ENCODE measurements around the gene EVI2B.
"Not testable (repeated sequence)": the region's sequence is repeated elsewhere in the genome, so short reads cannot be mapped to it uniquely, and the experiment has no call there.

The EVI2B gene, protein sequence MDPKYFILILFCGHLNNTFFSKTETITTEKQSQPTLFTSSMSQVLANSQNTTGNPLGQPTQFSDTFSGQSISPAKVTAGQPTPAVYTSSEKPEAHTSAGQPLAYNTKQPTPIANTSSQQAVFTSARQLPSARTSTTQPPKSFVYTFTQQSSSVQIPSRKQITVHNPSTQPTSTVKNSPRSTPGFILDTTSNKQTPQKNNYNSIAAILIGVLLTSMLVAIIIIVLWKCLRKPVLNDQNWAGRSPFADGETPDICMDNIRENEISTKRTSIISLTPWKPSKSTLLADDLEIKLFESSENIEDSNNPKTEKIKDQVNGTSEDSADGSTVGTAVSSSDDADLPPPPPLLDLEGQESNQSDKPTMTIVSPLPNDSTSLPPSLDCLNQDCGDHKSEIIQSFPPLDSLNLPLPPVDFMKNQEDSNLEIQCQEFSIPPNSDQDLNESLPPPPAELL

DNA sequence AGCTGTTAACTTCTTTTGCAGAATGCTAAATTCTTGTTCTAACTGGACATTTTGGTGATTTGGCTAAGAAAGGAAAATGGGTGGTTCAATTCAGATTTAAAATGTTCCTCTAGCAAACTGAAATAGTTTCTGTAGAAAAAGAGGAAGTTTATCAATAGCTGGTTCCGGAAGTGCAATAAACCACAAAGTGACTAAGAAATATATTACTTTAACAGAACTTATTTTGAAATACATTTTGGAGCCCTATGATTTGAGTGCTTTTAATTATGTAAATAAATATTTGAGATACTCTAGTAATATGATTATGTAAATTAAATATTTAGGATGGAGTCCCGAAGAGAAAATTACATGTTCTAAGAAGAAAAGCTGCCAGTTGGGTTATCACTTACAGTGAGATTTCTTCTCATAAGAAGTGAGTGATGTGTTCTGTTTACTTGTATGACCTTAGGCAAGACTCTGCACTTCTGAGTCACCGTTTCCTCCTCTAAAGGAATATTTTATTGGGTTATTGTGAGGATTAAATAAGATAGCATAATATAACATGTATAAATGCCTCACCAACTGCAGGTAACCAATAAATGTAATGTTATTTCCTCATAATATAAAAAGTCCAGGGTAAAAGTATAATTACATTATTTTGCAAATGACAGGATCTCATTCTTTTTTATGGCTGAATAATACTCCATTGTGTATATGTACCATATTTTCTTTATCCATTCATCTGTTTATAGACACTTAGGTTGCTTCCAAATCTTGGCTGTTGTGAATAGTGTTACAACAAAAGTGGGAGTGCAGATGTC is at the start of gene EVI2B:
EVI2B (minus strand) TSS at position 73 of the 800 bp plus-strand sequence. CDS start 8,445 bp downstream, outside the sequence.
- no peak for DNase-seq

DNA sequence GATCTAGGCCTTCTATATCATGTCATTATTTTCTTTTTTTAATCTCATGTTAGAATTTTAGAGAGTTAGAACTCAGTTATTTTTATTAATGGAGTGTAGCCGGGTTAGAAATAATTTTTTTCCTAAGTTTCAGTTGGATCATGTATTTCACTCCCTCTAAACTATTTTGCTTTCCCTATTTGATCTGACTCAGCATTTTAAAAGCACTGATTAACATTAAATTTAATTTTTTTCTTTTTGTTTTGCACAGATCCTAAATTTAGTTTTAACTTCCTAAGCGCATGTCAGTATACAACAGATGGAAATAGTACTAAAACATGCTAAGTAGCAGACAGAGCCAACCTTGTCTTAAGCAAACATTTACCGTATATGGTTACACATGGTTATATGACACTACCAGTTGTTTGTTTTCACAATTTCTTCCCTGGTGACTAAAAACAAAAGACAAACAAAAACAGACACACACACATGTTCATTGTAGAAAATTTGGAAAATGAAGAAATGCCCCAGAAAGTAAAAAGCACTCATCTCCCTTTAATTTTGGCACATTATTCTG is 44.1 kb upstream of the EVI2B start:
- DNase-seq: no peak

DNA sequence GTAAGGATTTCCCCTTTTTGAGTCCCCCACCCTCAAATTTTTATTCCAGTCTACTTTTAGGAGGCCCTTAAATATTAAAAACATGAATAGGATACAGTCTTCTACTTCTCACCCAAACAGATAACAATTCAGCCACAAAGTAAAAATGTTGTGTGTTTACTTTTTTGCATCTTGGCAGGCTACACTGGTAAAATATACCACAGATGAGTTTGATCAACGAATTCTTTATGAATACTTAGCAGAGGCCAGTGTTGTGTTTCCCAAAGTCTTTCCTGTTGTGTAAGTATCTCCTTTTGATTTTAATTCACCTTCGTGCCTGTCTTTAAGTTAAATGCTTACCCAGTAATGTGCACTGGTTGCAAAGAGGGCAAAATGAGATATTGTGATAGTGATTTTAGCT is 43.2 kb upstream of the EVI2B start:
- no peak for DNase-seq

DNA sequence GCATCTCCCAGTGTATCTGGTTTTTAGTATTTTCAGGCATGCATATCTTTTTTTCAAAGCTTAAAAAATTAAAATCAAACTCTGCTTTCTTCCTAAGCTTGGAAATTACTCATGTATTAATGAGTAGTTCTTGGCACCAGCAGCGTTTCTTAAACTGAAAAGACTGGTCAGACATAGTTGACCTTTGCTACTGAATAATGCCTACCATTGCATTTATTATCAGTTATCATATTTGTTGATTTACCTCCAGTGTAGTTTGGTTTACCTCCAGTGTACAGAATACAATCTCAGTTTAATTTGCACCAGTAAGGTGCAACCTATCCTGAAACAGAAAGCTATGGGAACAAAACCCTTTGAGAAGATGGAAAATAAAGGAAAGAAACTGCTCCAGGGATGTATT is 42.1 kb upstream of the EVI2B start:
- no peak for DNase-seq

DNA sequence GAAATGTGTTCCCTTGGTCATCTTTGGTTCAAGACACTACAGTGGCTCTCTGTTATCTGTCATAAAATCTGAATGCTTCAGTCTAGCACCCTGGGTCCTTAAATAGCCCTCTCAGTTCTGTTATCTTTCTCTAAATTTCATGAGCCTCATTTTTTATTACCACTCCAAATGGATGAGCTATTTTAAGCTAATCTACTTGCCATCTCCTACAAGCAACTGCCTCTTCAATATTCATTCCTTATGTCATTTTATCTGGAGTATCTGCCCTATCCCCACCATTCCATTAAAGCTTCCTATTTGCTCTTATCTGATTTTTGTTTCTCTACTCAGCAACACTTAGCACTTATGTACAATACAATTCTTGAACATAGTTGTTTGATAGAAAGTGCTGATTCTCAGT is 35.6 kb upstream of the EVI2B start:
- no peak for DNase-seq

DNA sequence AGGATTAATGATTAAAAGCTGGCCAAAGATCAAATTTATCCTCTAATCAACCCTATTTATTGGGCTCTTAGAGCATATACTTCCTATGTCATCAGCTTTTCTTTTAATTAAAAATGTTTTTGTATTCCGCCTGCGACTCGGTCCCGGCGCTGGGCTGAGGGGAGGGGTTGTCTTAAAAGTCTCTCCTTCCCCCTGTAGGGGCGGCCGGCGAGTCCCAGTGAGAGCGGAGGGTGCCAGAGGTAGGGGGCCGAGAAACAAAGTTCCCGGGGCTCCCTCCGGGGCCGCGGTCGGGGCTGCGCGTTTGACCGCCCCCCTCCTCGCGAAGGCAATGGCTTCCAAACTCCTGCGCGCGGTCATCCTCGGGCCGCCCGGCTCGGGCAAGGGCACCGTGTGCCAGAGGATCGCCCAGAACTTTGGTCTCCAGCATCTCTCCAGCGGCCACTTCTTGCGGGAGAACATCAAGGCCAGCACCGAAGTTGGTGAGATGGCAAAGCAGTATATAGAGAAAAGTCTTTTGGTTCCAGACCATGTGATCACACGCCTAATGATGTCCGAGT is 31.4 kb upstream of the EVI2B start:
- not testable (repeated sequence) for DNase-seq

DNA sequence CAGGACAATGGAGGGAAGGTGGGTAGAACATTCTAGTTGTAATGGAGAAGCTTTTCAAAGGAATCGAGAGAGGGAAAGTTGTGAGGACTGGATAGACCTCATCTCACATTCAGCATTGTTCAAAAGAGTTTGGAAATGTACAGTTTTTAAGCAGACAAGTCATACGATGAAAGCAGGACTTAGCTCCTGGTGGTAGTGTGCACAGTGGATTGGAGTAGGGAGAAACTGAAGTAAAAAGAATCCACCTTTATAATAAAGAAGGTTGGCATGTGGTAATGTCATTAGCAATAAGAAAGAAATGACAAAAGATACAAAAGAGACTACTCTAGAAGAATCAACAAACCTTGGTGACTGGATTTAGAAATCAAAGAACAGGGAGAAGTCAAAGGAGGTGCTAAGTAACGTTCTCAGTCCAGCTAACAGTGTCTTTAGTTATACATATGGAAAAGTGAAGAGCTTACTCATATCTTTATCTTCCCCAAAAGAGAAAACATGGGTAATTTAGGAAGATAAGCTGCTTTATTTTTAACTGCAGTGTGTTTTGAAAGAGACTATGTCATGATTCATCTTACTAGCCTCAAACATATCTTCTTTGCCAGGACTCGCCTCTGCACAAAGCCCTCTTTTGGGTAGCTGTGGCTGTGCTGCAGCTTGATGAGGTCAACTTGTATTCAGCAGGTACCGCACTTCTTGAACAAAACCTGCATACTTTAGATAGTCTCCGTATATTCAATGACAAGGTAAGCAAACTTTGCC is 26.2 kb upstream of the EVI2B start:
- DNase-seq: no peak

DNA sequence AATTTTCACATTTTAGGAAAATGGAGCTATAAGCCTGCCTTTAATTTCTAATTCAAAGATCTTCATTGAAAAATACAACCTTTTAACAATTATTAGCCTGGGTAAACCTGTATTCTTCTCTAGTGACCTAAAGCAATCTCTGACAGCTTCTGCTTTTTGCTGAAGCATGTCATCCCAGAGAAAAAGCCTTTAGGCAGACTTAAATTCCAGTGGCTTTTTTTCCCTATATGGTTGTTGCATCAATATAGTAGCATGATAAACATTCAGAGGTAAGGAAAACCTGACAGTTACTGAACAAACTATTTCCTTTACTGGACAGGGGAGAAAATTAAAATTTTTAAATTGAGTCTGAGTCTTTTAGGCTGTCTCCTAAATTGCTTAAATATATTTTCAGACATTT is 15.4 kb upstream of the EVI2B start:
- no peak for DNase-seq

DNA sequence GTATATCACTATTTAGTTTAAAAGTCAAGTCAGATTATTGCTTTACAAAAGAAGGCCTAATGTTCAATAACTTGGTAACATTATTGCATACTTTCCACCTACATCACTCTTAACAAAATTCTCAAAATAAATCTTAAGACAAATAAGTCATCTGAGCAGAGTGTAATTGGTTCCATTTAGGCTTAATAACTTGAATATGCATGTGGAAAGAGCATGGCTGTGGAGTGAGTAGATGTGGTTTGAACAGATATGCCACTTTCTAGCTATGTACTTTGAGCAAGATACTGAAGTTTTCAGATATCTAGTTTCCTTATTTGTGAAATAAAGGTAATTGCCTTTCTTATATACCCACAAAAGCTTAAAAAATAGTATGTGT is 14.3 kb upstream of the EVI2B start:
- DNase-seq: no peak

DNA sequence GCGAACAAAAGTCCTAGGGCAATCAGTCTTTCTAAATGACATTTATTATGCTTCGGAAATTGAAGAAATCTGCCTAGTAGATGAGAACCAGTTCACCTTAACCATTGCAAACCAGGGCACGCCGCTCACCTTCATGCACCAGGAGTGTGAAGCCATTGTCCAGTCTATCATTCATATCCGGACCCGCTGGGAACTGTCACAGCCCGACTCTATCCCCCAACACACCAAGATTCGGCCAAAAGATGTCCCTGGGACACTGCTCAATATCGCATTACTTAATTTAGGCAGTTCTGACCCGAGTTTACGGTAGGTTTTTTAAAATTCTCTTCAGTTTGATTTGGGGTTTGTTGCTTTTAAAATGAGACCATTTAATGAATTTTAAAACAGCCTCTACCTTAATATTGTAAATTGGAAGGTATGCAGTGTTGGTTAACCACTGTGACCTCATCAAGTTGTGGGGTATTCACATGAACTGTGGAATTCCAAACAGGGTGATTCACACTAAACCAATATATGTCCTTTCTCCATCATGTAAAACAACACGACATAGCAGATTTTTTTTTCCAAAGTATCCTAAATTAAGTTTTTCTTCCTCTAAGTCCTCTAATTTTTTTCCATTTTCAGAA is 13.8 kb upstream of the EVI2B start:
- no peak for DNase-seq

DNA sequence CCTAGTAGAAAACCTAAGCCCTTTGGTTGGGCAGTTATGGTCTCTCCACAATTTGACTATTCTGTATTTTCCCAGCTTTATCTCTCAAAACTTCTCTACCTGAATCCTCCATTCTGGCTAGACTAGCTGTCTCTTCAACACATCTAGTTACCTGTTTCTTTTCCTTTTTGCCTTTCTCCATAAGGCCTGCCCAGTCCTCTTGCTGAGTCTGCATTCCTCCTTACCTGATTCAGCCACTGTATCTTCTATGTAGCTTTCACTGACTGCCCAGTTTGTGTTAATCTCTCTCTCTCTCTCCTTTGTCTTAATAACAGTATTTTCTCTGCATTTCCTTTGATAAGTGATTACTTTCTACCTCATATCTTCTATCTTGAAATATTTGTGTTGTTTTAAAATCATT is 9.7 kb upstream of the EVI2B start:
- DNase-seq: no peak

DNA sequence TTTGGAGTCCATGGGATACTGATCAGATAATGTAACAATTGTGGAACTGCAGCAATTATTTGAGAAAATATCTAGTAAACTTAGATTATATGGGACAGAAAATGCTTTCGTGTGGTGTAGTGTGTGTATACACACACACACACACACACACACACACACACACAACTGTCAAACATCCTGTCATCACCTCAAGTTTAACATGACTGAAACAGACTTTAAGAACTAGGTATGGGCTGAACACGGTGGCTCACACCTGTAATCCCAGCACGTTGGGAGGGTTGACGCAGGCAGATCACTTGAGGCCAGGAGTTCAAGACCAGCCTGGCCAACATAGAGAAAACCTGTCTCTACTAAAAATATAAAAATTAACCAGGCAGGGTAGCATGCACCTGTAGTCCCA is 8.1 kb upstream of the EVI2B start:
- DNase-seq: no peak

DNA sequence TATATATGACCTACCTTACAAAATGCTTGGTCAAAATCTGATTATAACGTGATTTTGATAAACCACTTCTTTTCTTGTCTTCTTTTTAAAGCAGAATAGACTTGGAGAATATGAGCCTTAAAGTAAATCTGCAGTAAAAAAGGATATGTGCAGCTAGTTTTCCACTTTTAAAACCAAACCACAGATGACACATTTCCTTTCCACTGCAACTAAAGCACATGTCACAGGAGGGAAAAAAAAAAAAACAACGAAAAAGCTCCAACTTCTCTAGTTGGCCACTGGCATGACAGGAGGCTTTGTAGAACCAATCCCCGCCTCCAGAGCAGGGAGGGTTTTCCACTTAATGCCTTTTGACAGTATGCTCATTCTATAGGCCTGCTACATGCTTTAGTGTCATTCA is 7.6 kb upstream of the EVI2B start, which contains the start of gene EVI2A:
EVI2A (minus strand) TSS at position 142 of the 400 bp plus-strand sequence. CDS start 2,609 bp downstream, outside the sequence.
- DNase-seq: no peak

DNA sequence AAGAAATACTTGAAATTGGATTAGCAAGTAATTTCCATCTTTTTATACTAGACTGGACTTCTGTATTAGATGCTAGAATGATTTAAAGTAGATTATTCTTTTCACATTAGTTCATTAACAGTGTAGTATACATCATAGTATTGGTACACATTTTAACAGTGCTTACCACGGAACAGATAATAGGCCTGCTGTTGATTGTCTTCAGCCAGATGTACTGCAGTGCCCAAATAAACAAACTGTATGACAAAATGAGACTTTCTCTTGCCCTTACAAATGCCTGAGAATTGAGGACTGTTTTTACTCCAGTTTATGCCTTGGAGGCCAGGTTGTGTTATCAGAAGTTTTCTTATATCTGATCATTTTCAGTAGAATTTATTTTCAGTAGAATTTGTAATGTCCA is 6.9 kb upstream of the EVI2B start:
- no peak for DNase-seq

DNA sequence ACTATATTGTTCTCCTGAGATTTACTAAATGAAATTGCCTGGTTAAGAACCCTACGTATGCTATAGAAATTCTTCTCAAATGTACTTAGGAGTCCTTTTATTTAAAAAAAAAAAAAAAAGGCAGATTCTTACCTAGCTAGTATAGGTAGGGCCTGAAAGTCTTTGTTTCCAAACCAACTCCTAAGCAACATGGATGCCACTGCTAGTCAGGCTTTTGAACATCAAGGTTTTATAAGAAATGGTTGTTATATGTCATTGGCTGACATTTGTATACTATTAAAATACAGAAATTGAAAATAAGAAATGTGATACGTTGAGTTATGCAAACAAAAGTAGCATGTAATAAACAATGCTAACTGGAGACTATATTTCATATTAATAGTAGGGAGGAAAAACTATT is 6.4 kb upstream of the EVI2B start:
- no peak for DNase-seq

DNA sequence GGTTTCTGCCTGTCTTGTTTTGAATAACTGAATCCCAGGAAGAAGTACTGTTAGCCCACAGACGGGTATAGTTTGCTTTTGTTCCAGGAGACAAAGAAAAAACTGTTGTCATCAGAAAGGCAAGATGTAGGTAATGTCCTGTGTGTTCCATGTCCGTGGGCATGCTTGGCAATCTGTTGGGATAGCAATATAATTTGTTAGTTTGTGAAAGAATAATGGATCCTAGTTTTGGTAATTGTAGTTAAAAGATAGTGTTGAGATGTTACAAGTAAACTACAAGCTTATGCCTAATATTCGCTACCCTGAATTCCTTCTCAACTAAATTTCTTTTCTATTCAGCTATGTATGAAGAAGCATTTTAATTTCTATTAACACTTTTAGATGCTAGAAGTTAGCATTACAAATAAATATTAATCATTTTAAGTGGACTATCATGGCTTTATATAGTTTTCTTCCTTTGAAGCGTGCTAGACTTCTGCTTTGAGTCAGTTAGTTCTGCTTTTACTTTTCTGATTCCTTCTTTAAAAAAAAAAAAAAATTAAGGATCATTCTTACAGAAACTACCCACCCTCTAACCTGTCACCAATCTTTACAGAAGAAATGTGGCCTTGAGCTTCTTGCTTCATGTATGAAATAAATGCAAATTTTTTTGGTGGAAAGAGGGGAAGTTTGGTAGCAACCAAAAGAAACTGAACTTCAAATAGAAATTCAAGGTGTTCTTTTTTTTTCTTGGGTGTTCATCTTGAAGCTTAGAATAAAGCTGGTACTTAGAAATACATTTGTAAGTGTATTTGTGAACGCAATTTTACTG is 5.2 kb upstream of the EVI2B start:
- DNase-seq: no peak

DNA sequence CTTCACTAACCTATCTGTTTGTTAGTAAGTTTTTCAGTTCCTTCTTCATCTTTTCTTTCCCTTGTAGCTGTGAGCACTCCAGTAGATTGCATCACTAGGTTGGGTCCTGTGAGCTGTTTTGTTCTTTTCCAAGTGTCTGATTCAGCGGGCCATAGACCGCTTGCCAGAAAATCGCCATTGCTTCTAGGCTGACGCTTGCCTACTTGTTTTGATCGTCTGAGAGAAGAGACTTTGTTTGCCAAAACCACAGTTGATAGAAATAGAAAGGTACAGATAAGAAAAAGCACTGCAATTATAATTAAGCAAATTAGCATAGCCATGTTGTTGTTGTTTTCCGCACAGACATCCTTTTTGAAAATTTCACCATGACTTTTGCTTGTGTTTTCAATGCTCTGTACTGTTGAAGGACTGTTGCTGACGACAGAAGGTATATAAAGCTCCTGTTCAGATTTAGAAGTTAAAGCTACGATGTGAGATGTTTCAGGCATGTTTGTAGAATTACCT is 4.5 kb upstream of the EVI2B start:
- DNase-seq: no peak

DNA sequence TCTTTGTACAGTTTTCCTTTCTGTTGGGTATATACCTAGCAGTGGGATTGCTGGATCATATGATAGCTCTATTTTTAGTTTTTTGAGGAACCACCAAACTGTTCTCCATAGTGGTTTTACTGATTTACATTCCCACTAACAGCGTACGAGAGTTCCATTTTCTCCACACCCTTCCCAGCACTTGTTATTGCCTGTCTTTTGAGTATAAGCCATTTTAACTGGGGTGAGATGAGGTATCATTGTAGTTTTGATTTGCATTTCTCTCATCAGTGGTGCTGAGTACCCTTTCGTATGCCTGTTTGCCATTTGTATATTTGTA is 887 bp upstream of the EVI2B start:
- no peak for DNase-seq

DNA sequence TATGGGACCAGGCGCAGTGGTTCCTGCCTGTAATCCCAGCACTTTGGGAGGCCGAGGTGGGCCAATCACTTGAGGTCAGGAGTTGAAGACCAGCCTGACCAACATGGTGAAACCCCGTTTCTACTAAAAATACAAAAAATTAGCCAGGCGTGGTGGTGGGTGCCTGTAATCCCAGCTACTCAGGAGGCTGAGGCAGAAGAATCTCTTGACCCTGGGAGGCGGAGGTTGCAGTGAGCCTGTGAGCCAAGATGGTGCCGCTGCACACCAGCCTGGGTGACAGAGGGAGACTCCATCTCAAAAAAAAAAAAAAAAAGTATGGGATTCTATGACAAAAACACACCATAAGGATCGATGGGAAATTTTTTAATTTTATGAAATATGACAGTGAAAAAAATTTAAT is 1.6 kb downstream of the EVI2B start:
- not testable (repeated sequence) for DNase-seq

DNA sequence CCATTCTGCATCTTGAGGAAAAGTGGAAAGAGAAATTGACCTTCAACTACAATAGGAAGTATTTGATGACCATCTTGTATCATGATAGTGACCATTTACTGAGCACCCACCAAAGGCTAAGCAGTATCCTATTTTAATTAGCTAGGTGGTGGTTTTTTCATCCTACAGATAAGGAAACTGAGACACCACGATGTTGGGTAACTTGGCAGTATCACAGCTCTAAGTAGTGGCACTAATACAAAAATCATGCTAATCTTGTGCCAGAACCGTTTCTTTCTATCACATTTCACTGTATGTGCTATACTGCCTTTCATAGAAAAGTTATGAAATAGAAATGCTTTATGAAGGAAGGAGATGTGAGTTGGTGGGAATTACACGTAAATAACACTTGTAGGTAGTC is 2.3 kb downstream of the EVI2B start:
- no peak for DNase-seq

DNA sequence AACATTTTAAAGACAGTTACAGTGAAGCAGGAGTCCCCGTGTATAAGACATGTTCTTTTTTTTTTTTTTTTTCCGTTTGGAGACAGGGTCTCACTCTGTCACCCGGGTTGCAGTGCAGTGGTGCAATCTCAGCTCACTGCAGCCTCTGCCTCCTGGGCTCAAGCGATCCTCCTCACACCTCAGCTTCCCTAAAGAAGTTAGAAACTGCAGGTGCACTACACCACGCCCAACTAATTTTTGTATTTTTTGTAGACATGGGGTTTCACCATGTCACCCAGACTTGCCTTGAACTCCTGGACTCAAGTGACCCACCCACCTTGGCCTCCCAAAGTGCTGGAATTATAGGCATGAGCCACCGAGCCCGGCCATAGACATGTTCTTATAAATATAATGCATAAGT is 3.0 kb downstream of the EVI2B start:
- no peak for DNase-seq

All from NCI-H1417 treated with DMSO at 0.1 percent for 48 hours (cell line).